ENCODE results near the gene RNASE7.

RNASE7 gene

DNA sequence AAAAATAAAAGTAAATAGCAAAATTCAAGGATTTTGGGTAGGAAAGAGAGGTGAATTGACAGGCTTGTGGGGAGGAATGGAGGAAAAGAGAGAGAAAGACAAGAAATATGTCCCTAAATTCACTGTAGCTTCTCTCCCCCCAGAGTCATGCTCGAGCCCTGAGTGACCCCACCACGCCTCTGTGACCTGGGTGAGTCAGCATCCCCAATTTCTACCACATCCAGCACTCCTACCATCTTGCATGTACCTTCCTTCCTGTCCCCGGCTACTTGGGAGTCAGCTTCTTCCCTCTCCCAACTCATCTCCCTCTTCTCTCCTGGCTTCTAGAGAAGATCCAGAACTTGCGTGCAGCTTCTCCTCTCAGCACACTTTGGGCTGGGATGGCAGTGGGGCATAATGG lies 46.5 kb downstream of the RNASE7 start:
- no peak for DNase-seq (ENCODE audit: low spot score)

DNA sequence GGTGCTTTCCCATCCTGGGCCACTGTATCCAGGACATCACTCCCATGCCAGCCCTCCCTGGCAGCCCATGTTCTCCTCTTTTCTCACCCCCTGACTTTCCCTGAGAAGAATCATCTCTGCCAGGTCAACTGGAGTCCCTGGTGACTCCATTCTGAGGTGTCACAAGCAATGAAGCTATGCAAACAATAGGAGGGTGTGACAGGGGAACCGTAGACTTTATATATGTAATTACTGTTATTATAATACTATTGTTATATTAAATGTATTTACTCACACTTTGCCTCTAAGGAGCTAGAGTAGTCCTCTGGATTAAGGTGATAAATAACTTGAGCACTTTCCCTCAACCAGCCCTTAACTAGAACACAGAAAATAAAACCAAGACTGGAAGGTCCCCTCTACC lies 47.1 kb downstream of the RNASE7 start:
- DNase-seq (ENCODE audit: low spot score), result no peak

DNA sequence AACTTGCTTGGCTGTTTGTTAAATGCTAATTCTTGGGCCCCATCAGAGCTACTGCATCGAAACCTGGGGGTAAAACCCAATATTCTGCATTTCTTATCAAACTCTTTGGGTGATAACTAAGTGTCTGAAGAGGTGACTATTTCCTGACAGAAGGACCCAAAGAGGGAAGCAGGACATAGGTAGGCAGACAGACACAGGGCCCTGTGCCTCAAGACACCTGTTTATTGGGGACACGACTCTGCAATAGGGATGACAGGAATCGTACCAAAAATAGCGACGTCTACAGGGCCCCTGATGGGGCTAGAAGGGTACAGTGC lies 47.7 kb downstream of the RNASE7 start:
- no peak for DNase-seq (ENCODE audit: low spot score)

DNA sequence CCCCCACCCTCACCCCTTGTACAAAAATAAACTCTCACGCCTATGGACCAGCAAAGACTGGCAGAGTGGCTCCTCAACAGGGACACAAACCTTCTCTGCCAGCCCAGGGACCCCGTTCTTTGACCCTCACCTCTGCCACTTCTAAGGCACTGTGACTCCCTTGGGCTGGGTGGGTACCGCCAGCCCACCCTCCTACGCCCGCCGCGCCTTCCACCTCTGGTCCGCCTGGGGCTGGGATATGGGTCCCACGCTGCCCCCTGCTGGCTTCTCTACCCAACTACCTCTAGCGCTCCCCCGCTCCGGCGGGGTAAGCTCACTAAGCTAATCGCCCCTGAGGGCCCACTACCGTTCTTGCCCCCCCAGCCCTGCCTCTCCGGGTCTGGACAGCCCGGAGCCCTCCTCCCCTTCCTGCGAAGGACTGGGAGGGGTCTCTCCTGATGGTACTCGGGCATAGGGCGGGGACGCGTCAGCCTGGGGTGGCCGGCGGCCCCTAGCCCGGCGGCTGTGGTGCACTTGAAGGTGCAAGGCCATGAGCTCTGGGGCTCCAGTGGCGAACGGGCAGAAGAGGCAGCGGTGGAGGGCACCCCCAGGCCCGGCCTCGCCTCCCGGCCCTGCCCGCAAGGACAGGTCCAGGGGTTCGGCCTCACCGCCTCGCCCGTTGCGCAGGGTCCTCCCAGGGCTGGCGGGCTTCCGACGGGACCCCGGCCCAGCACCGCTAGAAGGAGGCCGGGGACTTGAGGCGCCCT lies 48.2 kb downstream of the RNASE7 start:
- no peak for DNase-seq (ENCODE audit: low spot score)

DNA sequence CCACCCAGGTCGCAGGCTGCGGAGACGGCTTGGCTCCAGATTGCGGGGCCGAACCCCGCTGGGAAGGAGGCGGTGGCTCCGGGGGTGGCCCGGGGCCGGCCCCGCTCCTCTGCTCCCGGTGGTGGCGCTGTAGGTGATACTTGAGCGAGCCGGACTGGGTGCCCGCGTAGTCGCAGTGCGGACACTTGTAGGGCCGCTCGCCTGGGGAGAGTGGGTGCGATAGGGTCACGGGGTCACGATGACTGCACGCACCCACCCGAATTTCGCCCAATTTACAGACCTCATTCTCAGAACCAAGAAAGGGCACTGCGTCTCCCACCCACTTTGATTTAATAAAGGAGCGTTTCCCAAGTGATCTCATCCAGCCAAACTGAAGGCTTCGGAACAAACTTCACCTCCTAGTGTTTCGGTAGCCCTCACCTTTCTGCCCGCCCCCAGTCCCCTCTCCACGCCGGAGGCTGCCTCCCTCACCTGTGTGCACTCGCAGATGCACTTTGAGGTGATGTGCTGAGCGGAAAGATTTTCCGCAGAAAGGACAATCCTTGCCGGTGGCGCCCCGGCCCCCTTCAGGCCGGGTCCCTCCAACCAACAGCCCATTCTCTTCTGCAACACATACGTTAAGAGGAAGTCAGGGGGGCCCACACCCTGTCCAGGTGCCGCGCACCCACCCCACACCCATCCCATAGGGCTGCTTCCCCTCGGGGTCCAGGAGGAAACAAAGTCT lies 48.9 kb downstream of the RNASE7 start:
- no peak for DNase-seq (ENCODE audit: low spot score)

DNA sequence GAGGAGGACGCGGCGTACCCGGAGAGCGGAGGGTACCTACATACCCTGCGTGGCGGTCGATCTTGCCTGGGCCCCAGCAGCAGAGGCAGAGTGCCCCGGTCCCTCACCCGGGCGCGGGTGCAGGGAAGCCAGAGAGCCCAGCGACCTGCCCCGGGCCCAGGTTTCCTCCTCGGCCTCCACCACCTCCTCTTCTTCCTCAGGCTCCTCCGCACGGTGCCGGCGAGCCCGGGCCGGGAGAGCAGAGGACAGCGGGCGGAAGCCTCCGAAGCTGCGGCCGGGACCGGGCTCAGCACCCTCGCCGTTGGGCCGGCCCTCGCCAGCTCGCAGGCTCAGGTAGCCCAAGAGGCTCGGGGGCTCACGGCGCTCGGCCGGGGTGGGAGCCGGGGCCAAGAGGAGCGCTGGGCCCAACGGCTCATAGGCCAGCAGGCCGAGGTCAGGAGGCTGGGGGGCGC lies 49.7 kb downstream of the RNASE7 start:
- no peak for DNase-seq (ENCODE audit: low spot score)

DNA sequence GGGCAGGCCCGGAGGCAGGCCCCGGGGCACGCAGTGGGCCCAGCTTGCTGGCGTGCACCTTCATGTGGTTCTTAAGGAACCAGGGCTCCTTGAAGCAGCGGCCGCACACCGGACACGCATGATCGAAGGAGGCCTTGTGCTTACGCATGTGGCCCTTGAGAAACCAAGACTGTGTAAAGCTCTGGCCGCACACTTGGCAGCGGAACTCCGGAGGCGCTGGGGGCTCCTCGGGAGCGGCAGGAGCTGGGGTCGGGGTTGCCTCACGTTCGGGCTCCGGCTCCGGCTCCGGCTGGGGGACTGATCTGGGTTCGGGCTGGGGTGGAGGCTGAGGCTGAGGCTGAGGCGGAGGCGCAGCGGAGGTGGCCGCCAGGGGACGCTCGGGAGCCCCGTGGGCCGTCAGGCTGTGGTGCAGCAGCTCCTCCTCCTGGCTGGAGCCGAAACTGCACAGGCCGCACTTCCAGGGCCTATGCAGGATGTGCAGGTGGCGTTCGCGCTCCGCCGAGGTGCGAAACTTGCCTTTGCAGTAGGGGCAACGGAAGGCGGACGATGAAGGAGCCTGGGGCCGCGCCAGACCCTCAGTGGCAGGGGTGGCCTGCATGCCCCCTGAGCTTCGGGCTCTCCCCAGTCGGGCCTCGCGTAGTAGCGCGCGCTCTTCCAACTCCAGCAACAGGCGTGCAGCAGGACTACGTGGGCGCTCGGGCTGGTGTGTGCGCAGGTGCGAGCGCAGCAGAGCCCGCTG lies 50.3 kb downstream of the RNASE7 start:
- peak; percentile 91 for DNase-seq (ENCODE audit: low spot score)

DNA sequence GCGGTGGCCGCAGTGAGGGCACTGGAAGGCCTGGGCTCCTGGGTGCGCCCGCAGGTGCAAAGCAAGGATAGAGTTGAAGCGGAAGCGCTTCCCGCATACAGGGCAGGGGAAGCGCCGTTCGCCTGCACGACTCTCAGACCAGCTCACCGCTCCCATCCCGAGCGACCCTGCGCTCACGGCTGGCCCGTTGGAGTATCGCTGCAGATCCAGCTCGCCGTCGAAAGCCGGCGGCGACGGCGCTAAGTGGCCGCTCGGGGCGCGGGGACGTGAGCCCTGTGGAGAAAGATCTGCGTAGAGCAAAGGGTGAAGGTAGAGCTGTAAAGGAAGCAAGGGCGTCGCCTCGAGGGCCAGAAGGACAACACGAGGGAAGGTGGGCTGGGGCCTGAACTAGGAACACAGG lies 50.9 kb downstream of the RNASE7 start:
- no peak for DNase-seq (ENCODE audit: low spot score)

Measured in AG20443 (cell line).